Activated CD8-positive, alpha-beta T cell treated with anti-CD3 and anti-CD28 coated beads for 36 hours (primary cell): ENCODE results near the gene SEMA3B. TPM values are rescaled to one million over a fixed set of nuclear protein-coding genes. Genes with fewer than 3 reads are reported as not detected.

Experiments used
- ATAC-seq: fragments of 200-7000 bp; cut with Tn5 transposase; one replicate; pipeline ENCODE4 v1.10.0; 2021; ENCODE audit warnings: mild to moderate bottlenecking, moderate library complexity
- CTCF ChIA-PET: fragments of 350-600 bp; sonication (Branson Sonifier 250); formaldehyde crosslinking; loops from one replicate; lab custom pipeline; 2021; ENCODE audit warnings: antibody characterized with exemption; lab: Charles Lee
- POLR2A ChIA-PET: fragments of 350-600 bp; sonication (Branson Sonifier 250); formaldehyde crosslinking; loops from one replicate; lab custom pipeline; 2021; ENCODE audit warnings: antibody characterized with exemption; lab: Charles Lee
- DNase-seq: peaks from one replicate; pipeline ENCODE4 v3.0.0-alpha.2; 2020
- H3K27ac Mint-ChIP-seq: one replicate; pipeline ENCODE4 v1.8.0; 2021; ENCODE audit warnings: mild to moderate bottlenecking, mixed read lengths
- H3K27me3 Mint-ChIP-seq: one replicate; pipeline ENCODE4 v1.8.0; 2021; ENCODE audit warnings: mixed read lengths
- H3K36me3 Mint-ChIP-seq: one replicate; pipeline ENCODE4 v1.8.0; 2021; ENCODE audit warnings: low read depth, mixed read lengths
- H3K4me1 Mint-ChIP-seq: one replicate; pipeline ENCODE4 v1.8.0; 2021; ENCODE audit warnings: low read depth, mixed read lengths
- H3K4me3 Mint-ChIP-seq: one replicate; pipeline ENCODE4 v1.8.0; 2021; ENCODE audit warnings: mild to moderate bottlenecking, moderate library complexity, mixed read lengths
- H3K9me3 Mint-ChIP-seq: one replicate; pipeline ENCODE4 v1.8.0; 2021; ENCODE audit warnings: mixed read lengths
- intact Hi-C: fragments of 100-400 bp; cut with micrococcal nuclease; formaldehyde crosslinking; loops from one replicate; pipeline ENCODE4 v1.10.0; 2022
- total RNA-seq, 2 experiments: library from RNA; stranded (reverse); gene quantifications; one replicate each; pipeline ENCODE4 v1.2.3, GENCODE V29; 2021
- TF ChIP-seq, protein P1 (sequence below): fragments of 200-600 bp; IDR thresholded peaks from one replicate; pipeline ENCODE4 v1.8.0; 2022; ENCODE audit warnings: antibody characterized with exemption, mild to moderate bottlenecking

SEMA3B gene
- total RNA-seq, 2 experiments from 2014 or later, result 1.6 to 2.3 TPM

DNA sequence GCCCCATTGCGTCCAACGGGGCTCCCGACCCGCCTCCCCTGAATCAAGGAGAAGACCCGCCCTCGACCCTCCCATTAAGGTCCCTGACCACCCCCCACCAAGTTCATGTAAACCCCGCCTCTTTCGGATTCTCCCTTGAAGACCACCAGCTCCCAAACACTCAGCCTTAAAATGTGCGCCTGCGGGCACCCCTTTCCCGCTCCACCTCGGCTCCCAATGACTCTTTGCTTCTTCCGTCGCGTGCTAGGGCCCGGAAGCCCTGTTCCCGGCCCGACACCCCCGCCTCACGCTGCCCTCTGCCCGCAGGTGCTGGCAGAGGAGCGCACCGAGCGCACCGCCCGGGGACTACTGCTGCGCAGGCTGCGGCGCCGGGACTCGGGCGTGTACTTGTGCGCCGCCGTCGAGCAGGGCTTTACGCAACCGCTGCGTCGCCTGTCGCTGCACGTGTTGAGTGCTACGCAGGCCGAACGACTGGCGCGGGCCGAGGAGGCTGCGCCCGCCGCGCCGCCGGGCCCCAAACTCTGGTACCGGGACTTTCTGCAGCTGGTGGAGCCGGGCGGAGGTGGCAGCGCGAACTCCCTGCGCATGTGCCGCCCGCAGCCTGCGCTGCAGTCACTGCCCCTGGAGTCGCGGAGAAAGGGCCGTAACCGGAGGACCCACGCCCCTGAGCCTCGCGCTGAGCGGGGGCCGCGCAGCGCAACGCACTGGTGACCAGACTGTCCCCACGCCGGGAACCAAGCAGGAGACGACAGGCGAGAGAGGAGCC lies 7.2 kb downstream of the SEMA3B start:
- H3K27me3 Mint-ChIP-seq, result peaks cover 35% of the 10 kb centered on the region
- peak; percentile 60 for DNase-seq
- peaks cover 33% of the 10 kb centered on the region for H3K4me1 Mint-ChIP-seq
- ChIA-PET CTCF (interaction anchor here (1.3 to 4.4 kb wide), 5 partner anchors 12 to 82 kb away, joined by 3 to 36 read pairs (median 6); no protein-coding TSS in a partner anchor), POLR2A (interaction anchor here (0.7 to 9.6 kb wide), 5 partner anchors 14 to 81 kb away, joined by 3 to 98 read pairs (median 4); partner anchors contain the start of genes HYAL3, IFRD2, NAA80 and TUSC2)
- H3K36me3 Mint-ChIP-seq, result peaks cover 2% of the 10 kb centered on the region
- intact Hi-C loops, result no loop called here
- H3K4me3 Mint-ChIP-seq, result peak overlapping the region; percentile 42
- TF ChIP-seq, protein P1, sequence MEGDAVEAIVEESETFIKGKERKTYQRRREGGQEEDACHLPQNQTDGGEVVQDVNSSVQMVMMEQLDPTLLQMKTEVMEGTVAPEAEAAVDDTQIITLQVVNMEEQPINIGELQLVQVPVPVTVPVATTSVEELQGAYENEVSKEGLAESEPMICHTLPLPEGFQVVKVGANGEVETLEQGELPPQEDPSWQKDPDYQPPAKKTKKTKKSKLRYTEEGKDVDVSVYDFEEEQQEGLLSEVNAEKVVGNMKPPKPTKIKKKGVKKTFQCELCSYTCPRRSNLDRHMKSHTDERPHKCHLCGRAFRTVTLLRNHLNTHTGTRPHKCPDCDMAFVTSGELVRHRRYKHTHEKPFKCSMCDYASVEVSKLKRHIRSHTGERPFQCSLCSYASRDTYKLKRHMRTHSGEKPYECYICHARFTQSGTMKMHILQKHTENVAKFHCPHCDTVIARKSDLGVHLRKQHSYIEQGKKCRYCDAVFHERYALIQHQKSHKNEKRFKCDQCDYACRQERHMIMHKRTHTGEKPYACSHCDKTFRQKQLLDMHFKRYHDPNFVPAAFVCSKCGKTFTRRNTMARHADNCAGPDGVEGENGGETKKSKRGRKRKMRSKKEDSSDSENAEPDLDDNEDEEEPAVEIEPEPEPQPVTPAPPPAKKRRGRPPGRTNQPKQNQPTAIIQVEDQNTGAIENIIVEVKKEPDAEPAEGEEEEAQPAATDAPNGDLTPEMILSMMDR, result no peak
- H3K9me3 Mint-ChIP-seq, result no peaks in the 10 kb centered on the region
- peak; percentile 11 for ATAC-seq
- no peak overlapping the region for H3K27ac Mint-ChIP-seq

DNA sequence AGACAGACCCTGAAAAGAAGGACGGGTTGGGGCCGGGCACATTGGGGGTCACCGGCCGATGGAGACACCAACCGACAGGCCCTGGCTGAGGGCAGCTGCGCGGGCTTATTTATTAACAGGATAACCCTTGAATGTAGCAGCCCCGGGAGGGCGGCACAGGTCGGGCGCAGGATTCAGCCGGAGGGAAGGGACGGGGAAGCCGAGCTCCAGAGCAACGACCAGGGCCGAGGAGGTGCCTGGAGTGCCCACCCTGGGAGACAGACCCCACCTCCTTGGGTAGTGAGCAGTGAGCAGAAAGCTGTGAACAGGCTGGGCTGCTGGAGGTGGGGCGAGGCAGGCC lies 7.8 kb downstream of the SEMA3B start:
- Mint-ChIP-seq H3K36me3 (peaks cover 2% of the 10 kb centered on the region), H3K27ac (no peak overlapping the region), H3K4me3 (no peak overlapping the region), H3K9me3 (no peaks in the 10 kb centered on the region), H3K4me1 (peaks cover 33% of the 10 kb centered on the region), H3K27me3 (peaks cover 35% of the 10 kb centered on the region)
- TF ChIP-seq, protein P1, result no peak
- DNase-seq (no peak), ATAC-seq (no peak)
- ChIA-PET POLR2A (interaction anchor here (1.5 to 9.6 kb wide), 2 partner anchors 13 to 82 kb away, joined by 3 to 98 read pairs; partner anchors contain the start of gene IFRD2), CTCF (interaction anchor here (1.6 to 4.4 kb wide), 3 partner anchors 17 to 83 kb away, joined by 6 to 36 read pairs (median 8); no protein-coding TSS in a partner anchor)
- intact Hi-C loops, result no loop called here

DNA sequence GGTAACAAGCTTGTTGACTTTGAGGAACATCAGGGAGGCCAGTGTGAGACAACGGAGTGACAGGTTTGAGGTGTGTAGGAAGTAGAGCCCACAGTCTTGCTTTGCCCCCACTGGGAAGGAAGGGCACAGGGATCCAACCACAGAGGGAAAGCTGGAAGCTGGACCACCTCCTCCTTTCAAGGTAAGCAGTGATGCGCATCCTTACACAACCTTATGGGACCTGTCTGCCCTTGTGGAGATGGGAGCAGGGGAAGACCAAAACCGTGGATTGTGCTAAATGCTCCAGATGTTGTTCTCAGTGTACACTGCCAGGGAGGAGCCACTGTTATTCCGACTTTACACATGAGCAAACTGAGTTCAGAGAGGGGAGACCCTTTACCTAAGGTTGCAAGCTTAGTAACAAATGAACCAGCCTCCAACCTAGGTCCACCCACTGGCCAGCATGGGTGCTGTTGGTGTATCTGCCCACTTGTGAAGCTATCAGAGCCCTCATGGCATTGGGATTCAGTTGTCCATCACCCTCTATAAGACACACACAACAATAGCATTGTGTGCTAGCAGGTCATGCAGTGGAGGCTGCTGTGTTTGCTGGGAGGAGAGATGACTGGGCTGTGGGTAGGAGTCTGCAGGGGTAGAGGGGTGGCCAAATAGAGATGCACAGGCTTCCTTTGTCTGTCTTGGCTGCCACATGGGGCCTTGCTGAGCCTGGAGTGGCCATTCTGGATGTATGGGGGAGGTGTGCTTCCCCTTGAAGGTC lies 9.4 kb downstream of the SEMA3B start:
- TF ChIP-seq, protein P1, result no peak
- H3K4me3 Mint-ChIP-seq, result no peak overlapping the region
- no peak overlapping the region for H3K27ac Mint-ChIP-seq
- intact Hi-C loops, result loop anchor here (2.0 kb wide), 1 partner anchor 86 kb away; no protein-coding TSS in a partner anchor
- ATAC-seq (no peak), DNase-seq (no peak)
- peaks cover 24% of the 10 kb centered on the region for H3K4me1 Mint-ChIP-seq
- POLR2A ChIA-PET, result interaction anchor here (1.1 to 9.6 kb wide), 4 partner anchors 12 to 27 kb away, joined by 3 to 98 read pairs (median 6); partner anchors contain the start of genes HYAL3, IFRD2 and NAA80
- peaks cover 30% of the 10 kb centered on the region for H3K27me3 Mint-ChIP-seq
- CTCF ChIA-PET, result interaction anchor here (1.0 to 2.1 kb wide), 6 partner anchors 14 to 52 kb away, joined by 3 to 8 read pairs (median 4); partner anchors contain the start of genes HYAL3, IFRD2 and NAA80
- H3K36me3 Mint-ChIP-seq, result peaks cover 2% of the 10 kb centered on the region
- no peaks in the 10 kb centered on the region for H3K9me3 Mint-ChIP-seq

DNA sequence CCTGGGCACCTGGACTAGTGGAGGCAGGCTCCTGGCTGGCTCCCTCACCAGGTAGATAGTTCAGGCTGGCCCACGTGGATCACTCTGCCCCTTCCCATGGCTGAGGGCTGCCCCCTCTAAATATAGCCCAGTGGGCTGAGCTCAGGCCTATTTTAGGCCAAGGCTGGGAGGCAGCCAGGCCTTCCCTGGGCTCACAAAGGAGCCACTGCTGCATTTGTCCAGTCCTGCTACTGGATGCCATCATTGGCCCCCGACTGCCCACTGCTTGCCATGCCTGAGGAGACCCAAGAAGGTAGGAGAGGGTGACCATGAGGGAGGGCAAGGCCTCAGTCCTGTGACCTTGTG lies 9.9 kb downstream of the SEMA3B start, which contains the start of gene LSMEM2:
Gene LSMEM2, plus strand, starts transcription at position 208 of the 345 bp plus-strand sequence. Its CDS starts 27 bp downstream, at position 235.
- CTCF ChIA-PET, result interaction anchor here (1.0 to 2.1 kb wide), 4 partner anchors 20 to 53 kb away, joined by 3 to 6 read pairs (median 4); partner anchors contain the start of genes HYAL3 and NAA80
- intact Hi-C loops, result loop anchor here (2.0 kb wide), 1 partner anchor 86 kb away; no protein-coding TSS in a partner anchor
- POLR2A ChIA-PET, result interaction anchor here (1.3 to 9.6 kb wide), 4 partner anchors 11 to 48 kb away, joined by 4 to 98 read pairs (median 6); partner anchors contain the start of genes HYAL3, IFRD2 and NAA80

More for the DNA sequence above, 9.9 kb downstream of the SEMA3B start, which contains the start of gene LSMEM2:
- Mint-ChIP-seq H3K27me3 (peaks cover 27% of the 10 kb centered on the region), H3K36me3 (peaks cover 2% of the 10 kb centered on the region), H3K4me3 (no peak within 1 kb of the TSS), H3K4me1 (peaks cover 21% of the 10 kb centered on the region), H3K27ac (no peak within 1 kb of the TSS), H3K9me3 (no peaks in the 10 kb centered on the region)
- TF ChIP-seq, protein P1, result no peak
- no peak for DNase-seq
- ATAC-seq, result no peak
